ENCODE data around the gene SF1.

SF1 gene

GRCh38 chr11:64801158-64801464 lies 22.8 kb upstream of the SF1 start:
- no peak for DNase-seq

- DNase-seq = no peak
Measured at GRCh38 chr11:64800303-64801157, 22.2 kb upstream of the SF1 start.

GRCh38 chr11:64799623-64800302 lies 21.4 kb upstream of the SF1 start:
- DNase-seq = no peak

- DNase-seq = no peak
Measured at GRCh38 chr11:64799256-64799622, 20.9 kb upstream of the SF1 start.

- DNase-seq = no peak
Measured at GRCh38 chr11:64796757-64797541, 18.6 kb upstream of the SF1 start.

- no peak for DNase-seq
Measured at GRCh38 chr11:64796047-64796756, 17.9 kb upstream of the SF1 start.

- DNase-seq = no peak
Measured at GRCh38 chr11:64794526-64794925, 16.2 kb upstream of the SF1 start.

GRCh38 chr11:64793271-64794160 lies 15.2 kb upstream of the SF1 start:
- DNase-seq = no peak

GRCh38 chr11:64792482-64792881 lies 14.1 kb upstream of the SF1 start:
- DNase-seq = no peak

- DNase-seq = no peak
Measured at GRCh38 chr11:64791781-64792291, 13.5 kb upstream of the SF1 start.

- DNase-seq = no peak
Measured at GRCh38 chr11:64790205-64791095, 12.1 kb upstream of the SF1 start.

GRCh38 chr11:64789331-64790204 lies 11.2 kb upstream of the SF1 start:
- no peak for DNase-seq

- DNase-seq = no peak
Measured at GRCh38 chr11:64788321-64789215, 10.2 kb upstream of the SF1 start.

- peak; percentile 75 for DNase-seq
Measured at GRCh38 chr11:64787526-64788320, 9.4 kb upstream of the SF1 start.

GRCh38 chr11:64786308-64786707 lies 8.0 kb upstream of the SF1 start:
- DNase-seq = no peak

GRCh38 chr11:64784813-64785581 lies 6.7 kb upstream of the SF1 start:
- no peak for DNase-seq

- DNase-seq = no peak
Measured at GRCh38 chr11:64778223-64778472, 194 bp downstream of the SF1 start.
